Measurements from ENCODE around the gene CGB5.

CGB5 gene

GRCh38 chr19:49086296-49086695 is 42.6 kb downstream of the CGB5 start:
- DNase-seq (ENCODE audit: low read depth): no peak

GRCh38 chr19:49091391-49092038 is 47.9 kb downstream of the CGB5 start:
- no peak for DNase-seq (ENCODE audit: low read depth)

- no peak for DNase-seq (ENCODE audit: low read depth)
Measured at GRCh38 chr19:49092686-49093085, 49.0 kb downstream of the CGB5 start.

Data from T follicular helper cell (primary cell).